Neural cell (in vitro differentiated cells): ENCODE measurements around the gene NCOA7. TPM values are rescaled to one million over a fixed set of nuclear protein-coding genes. Genes with fewer than 3 reads are reported as not detected.

Experiments used
- H2AFZ ChIP-seq: fragments of 200-600, 300-800 bp; sonication (generic), shearing (Covaris generic); 2 replicates; pipeline ENCODE4 v1.6.0; 2014; ENCODE audit warnings: low read depth, mild to moderate bottlenecking, antibody characterized with exemption, low read length, moderate library complexity
- H3F3A ChIP-seq: fragments of 200-600 bp; shearing (Covaris generic); 2 replicates; pipeline ENCODE4 v1.6.1; 2016; ENCODE audit warnings: mild to moderate bottlenecking, moderate library complexity, mixed read lengths, antibody characterized with exemption, low read length; ENCODE audit not compliant: insufficient read depth, poor library complexity, severe bottlenecking
- H3K27ac ChIP-seq: fragments of 200-600, 300-800 bp; sonication (generic), shearing (Covaris generic); 2 replicates; pipeline ENCODE4 v1.5.1; 2014; ENCODE audit warnings: mild to moderate bottlenecking, low read length, moderate library complexity
- H3K27me3 ChIP-seq: fragments of 300-800, 200-600 bp; sonication (generic), shearing (Covaris generic); 2 replicates; pipeline ENCODE4 v1.6.0; 2014; ENCODE audit warnings: mild to moderate bottlenecking, low read depth, low read length, moderate library complexity; ENCODE audit not compliant: insufficient read depth
- H3K36me3 ChIP-seq: fragments of 300-800, 200-600 bp; sonication (generic), shearing (Covaris generic); 2 replicates; pipeline ENCODE4 v1.5.1; 2014; ENCODE audit warnings: mild to moderate bottlenecking, antibody characterized with exemption, low read length, moderate library complexity; ENCODE audit not compliant: insufficient read depth
- H3K4me2 ChIP-seq: fragments of 300-800, 200-600 bp; sonication (generic), shearing (Covaris generic); 2 replicates; pipeline ENCODE4 v1.6.0; 2014; ENCODE audit warnings: mild to moderate bottlenecking, low read length
- H3K4me3 ChIP-seq: fragments of 300-800, 200-600 bp; sonication (generic), shearing (Covaris generic); 2 replicates; pipeline ENCODE4 v1.5.1; 2014; ENCODE audit warnings: mild to moderate bottlenecking, low read length, moderate library complexity
- H3K79me2 ChIP-seq: fragments of 200-600 bp; shearing (Covaris generic); replicated peaks from 2 replicates; pipeline ENCODE4 v1.6.0; 2014; ENCODE audit warnings: mild to moderate bottlenecking, low read length, moderate library complexity; ENCODE audit not compliant: insufficient read depth
- H3K9ac ChIP-seq: fragments of 300-800, 200-600 bp; sonication (generic), shearing (Covaris generic); 2 replicates; pipeline ENCODE4 v1.6.1; 2016; ENCODE audit warnings: mild to moderate bottlenecking, low read length, mixed read lengths
- H3K9me2 ChIP-seq: fragments of 200-600 bp; shearing (Covaris generic); 2 replicates; pipeline ENCODE4 v1.6.1; 2016; ENCODE audit warnings: mild to moderate bottlenecking, low read length, mixed read lengths; ENCODE audit not compliant: insufficient read depth
- H3K9me3 ChIP-seq: fragments of 200-600, 300-800 bp; sonication (generic), shearing (Covaris generic); 2 replicates; pipeline ENCODE4 v1.6.1; 2016; ENCODE audit warnings: mild to moderate bottlenecking, mixed run types, low read length, moderate library complexity, mixed read lengths
- H4K20me1 ChIP-seq: fragments of 200-600 bp; shearing (Covaris generic); 2 replicates; pipeline ENCODE4 v1.6.1; 2016; ENCODE audit warnings: mild to moderate bottlenecking, mixed run types; ENCODE audit not compliant: insufficient read depth
- CTCF ChIP-seq: fragments of 450-650 bp; IDR thresholded peaks from 2 replicates; pipeline ENCODE4 v1.5.1; 2014; ENCODE audit warnings: antibody characterized with exemption, mild to moderate bottlenecking, moderate library complexity; ENCODE audit not compliant: poor library complexity, severe bottlenecking
- EP300 ChIP-seq: fragments of 450-650 bp; conservative IDR thresholded peaks from 2 replicates; pipeline ENCODE4 v1.6.1; 2014; ENCODE audit warnings: antibody characterized with exemption, mild to moderate bottlenecking, moderate library complexity; ENCODE audit not compliant: poor library complexity, severe bottlenecking
- EZH2 ChIP-seq: fragments of 200-600, 300-800 bp; shearing (Covaris generic), sonication (generic); IDR thresholded peaks from 2 replicates; pipeline ENCODE4 v1.6.1; 2014; ENCODE audit warnings: antibody characterized with exemption, low read length, borderline replicate concordance, mild to moderate bottlenecking; ENCODE audit not compliant: insufficient read depth, poor library complexity, severe bottlenecking
- MXI1 ChIP-seq: fragments of 450-650 bp; conservative IDR thresholded peaks from 2 replicates; pipeline ENCODE4 v1.6.1; 2014; ENCODE audit warnings: antibody characterized with exemption, mild to moderate bottlenecking; ENCODE audit not compliant: poor library complexity, severe bottlenecking
- POLR2AphosphoS5 ChIP-seq: IDR thresholded peaks from 2 replicates; pipeline ENCODE4 v1.6.1; 2012
- RAD21 ChIP-seq: fragments of 450-650 bp; conservative IDR thresholded peaks from 2 replicates; pipeline ENCODE4 v1.6.1; 2014; ENCODE audit warnings: antibody characterized with exemption, mild to moderate bottlenecking, moderate library complexity
- REST ChIP-seq: IDR thresholded peaks from 2 replicates; pipeline ENCODE4 v1.6.1; 2012; ENCODE audit warnings: borderline replicate concordance
- SMC3 ChIP-seq: fragments of 450-650 bp; conservative IDR thresholded peaks from 2 replicates; pipeline ENCODE4 v1.6.1; 2014; ENCODE audit warnings: antibody characterized with exemption, mild to moderate bottlenecking, moderate library complexity; ENCODE audit not compliant: poor library complexity
- TAF1 ChIP-seq: IDR thresholded peaks from 2 replicates; pipeline ENCODE4 v1.6.1; 2012; ENCODE audit warnings: low read depth
- polyA plus RNA-seq: library from polyadenylated mRNA; depleted of rRNA; stranded (reverse); fragments of >200 nt; gene quantifications from 2 replicates; pipeline ENCODE4 v1.2.3, GENCODE V29; 2014

The NCOA7 gene
- polyA plus RNA-seq, 1 donor from 2014 or later, result 17.1 TPM

GRCh38 chr6:125764121-125764671 is 26.6 kb upstream of the NCOA7 start:
- H3K27ac ChIP-seq, result no peak overlapping the region
- H3K79me2 ChIP-seq, result no peaks in the 10 kb centered on the region
- H4K20me1 ChIP-seq, result no peaks in the 10 kb centered on the region
- no peaks in the 10 kb centered on the region for H3K9me2 ChIP-seq
- H3F3A ChIP-seq, result no peaks in the 10 kb centered on the region
- no peaks in the 10 kb centered on the region for H3K9me3 ChIP-seq
- no peak overlapping the region for H2AFZ ChIP-seq
- no peak overlapping the region for H3K9ac ChIP-seq
- H3K27me3 ChIP-seq, result no peaks in the 10 kb centered on the region
- H3K4me2 ChIP-seq, result no peak overlapping the region
- no peak overlapping the region for H3K4me3 ChIP-seq
- no peaks in the 10 kb centered on the region for H3K36me3 ChIP-seq
- TF ChIP-seq SMC3, result no peak
- TF ChIP-seq CTCF, result no peak
- TF ChIP-seq TAF1, result no peak

- Histone ChIP-seq H4K20me1 (no peaks in the 10 kb centered on the region), H3K27me3 (no peaks in the 10 kb centered on the region), H3K9ac (no peak overlapping the region), H3K4me3 (no peak overlapping the region), H3K79me2 (no peaks in the 10 kb centered on the region), H3K36me3 (no peaks in the 10 kb centered on the region), H3K9me2 (no peaks in the 10 kb centered on the region), H2AFZ (no peak overlapping the region), H3F3A (no peaks in the 10 kb centered on the region), H3K27ac (no peak overlapping the region), H3K9me3 (no peaks in the 10 kb centered on the region), H3K4me2 (no peak overlapping the region)
- TF ChIP-seq POLR2AphosphoS5 (no peak), EZH2 (no peak), SMC3 (no peak), CTCF (no peak)
Observed at GRCh38 chr6:125765944-125766343, 24.8 kb upstream of the NCOA7 start.

- H3K4me3 ChIP-seq, result no peak overlapping the region
- no peaks in the 10 kb centered on the region for H3K27me3 ChIP-seq
- H3K36me3 ChIP-seq, result no peaks in the 10 kb centered on the region
- TF ChIP-seq EZH2 (no peak), MXI1 (no peak), RAD21 (no peak), EP300 (no peak), CTCF (no peak), SMC3 (no peak), REST (no peak), POLR2AphosphoS5 (no peak)
- no peaks in the 10 kb centered on the region for H3K9me2 ChIP-seq
- no peak overlapping the region for H3K9ac ChIP-seq
- H3K9me3 ChIP-seq, result no peaks in the 10 kb centered on the region
- no peak overlapping the region for H3K4me2 ChIP-seq
- H3F3A ChIP-seq, result no peaks in the 10 kb centered on the region
- H3K27ac ChIP-seq, result no peak overlapping the region
- H3K79me2 ChIP-seq, result no peaks in the 10 kb centered on the region
- H2AFZ ChIP-seq, result no peak overlapping the region
- H4K20me1 ChIP-seq, result no peaks in the 10 kb centered on the region
Observed at GRCh38 chr6:125766641-125767040, 24.1 kb upstream of the NCOA7 start.
